ENCODE measurements around the gene MATR3.

Gene MATR3

GRCh38 chr5:139283252-139284166 lies 10.0 kb upstream of the MATR3 start:
- ATAC-seq (no peak), DNase-seq (no peak)
- Mint-ChIP-seq H3K27ac (no peak overlapping the region), H3K4me3 (no peak overlapping the region), H3K27me3 (no peaks in the 10 kb centered on the region), H3K4me1 (peaks cover 23% of the 10 kb centered on the region), H3K9me3 (no peaks in the 10 kb centered on the region)

- H3K27ac Mint-ChIP-seq, result no peak overlapping the region
- H3K4me1 Mint-ChIP-seq, result peaks cover 15% of the 10 kb centered on the region
- ATAC-seq (no peak), DNase-seq (no peak)
- H3K27me3 Mint-ChIP-seq, result no peaks in the 10 kb centered on the region
- H3K9me3 Mint-ChIP-seq, result no peaks in the 10 kb centered on the region
- no peak overlapping the region for H3K4me3 Mint-ChIP-seq
Observed at GRCh38 chr5:139284295-139284694, 9.2 kb upstream of the MATR3 start.

GRCh38 chr5:139285651-139286392 lies 7.7 kb upstream of the MATR3 start:
- no peaks in the 10 kb centered on the region for H3K27me3 Mint-ChIP-seq
- H3K4me3 Mint-ChIP-seq, result no peak overlapping the region
- no peak for DNase-seq
- no peaks in the 10 kb centered on the region for H3K9me3 Mint-ChIP-seq
- ATAC-seq, result no peak
- peaks cover 1% of the 10 kb centered on the region for H3K4me1 Mint-ChIP-seq
- H3K27ac Mint-ChIP-seq, result peak overlapping the region in 1 of 2 donors; percentile 43

- no peak for DNase-seq
- no peak overlapping the region for H3K27ac Mint-ChIP-seq
Observed at GRCh38 chr5:139287890-139288635, 5.5 kb upstream of the MATR3 start.

DNA sequence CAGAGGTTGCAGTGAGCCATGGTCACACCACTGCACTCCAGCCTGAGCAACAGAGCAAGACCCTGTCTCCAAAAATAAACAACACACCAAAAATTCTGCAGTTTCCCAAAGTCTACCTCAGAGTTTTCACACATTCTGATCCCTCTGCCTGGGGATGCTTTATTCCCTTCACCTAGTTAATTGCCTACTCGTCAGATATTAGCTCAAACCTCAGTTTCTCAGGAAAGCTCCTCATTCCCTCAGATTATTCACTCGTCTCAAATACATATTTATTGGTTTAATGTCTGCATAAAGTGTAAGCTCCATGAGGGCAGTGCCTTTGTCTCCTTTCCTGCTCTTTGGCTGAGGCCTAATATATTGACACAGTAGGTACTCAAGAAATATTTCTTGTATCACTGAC lies 2.5 kb upstream of the MATR3 start:
- Mint-ChIP-seq H3K4me3 (no peak overlapping the region), H3K27ac (no peak overlapping the region), H3K9me3 (no peaks in the 10 kb centered on the region), H3K4me1 (peaks cover 18% of the 10 kb centered on the region), H3K27me3 (no peaks in the 10 kb centered on the region)
- no peak for DNase-seq
- no peak for ATAC-seq

More at GRCh38 chr5:139287890-139288635, 5.5 kb upstream of the MATR3 start:
- Mint-ChIP-seq H3K4me3 (no peak overlapping the region), H3K4me1 (peaks cover 4% of the 10 kb centered on the region), H3K9me3 (no peaks in the 10 kb centered on the region), H3K27me3 (no peaks in the 10 kb centered on the region)
- peak; percentile 66 for ATAC-seq

DNA sequence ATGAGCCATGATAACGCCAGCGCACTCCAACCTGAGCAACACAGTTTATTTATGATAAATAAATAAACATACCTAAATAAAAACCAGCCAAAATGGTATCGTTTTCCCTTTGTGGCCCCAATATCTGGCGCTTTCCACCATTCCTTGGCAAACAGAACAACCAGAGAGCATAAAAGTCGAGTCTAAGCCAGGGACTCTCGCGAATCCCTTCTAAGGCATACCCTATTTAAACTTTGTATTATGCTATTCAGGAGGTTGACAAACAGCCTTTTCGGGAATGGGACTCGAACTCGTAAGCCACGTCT lies 386 bp upstream of the MATR3 start:
- Mint-ChIP-seq H3K27ac (peak overlapping the region; percentile 98 to 100), H3K4me3 (peak overlapping the region; percentile 96 to 98), H3K9me3 (no peaks in the 10 kb centered on the region), H3K4me1 (peaks cover 39% of the 10 kb centered on the region), H3K27me3 (no peaks in the 10 kb centered on the region)
- DNase-seq (no peak), ATAC-seq (no peak)

DNA sequence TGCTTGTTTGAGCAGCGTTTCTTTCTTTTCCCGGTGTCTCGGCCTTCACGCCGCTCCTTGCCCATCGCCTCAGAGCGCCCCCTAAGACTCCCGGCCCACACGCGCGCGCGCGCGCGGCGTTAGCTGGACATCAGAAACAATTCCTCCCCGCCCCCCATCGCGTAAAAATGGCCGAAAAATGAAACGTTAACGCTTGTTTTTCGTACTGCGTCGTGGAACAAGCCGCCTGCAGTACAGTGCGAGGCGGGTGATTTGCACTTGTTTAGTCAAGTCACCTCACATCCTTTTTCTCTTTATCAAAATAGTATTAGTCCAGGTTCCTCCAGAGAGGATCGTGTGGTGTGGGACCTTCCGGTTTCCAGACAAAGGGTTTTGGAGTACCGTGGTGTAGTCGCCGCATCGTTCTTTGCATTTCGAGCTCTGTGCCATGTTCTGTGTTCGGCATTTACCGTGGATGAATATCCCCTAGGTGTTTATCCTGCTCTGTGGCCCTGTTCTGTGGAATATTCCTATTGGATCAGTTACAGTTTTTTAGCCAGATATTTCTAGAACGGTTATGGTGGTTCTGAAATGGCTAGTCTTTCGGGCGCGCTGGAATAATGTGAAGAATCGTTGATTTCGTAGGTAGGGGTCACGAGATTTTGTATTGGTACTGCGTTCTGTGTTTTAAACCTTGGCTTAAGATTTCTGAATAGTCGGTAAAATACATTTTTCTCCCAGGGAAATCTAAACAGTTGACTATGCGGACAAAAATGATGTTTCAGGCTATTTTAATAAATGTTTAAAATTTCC lies 1.0 kb downstream of the MATR3 start:
- ATAC-seq (peak; percentile 21), DNase-seq (peak; percentile 57 to 59)
- Mint-ChIP-seq H3K27ac (peak overlapping the region; percentile 98 to 100), H3K27me3 (no peaks in the 10 kb centered on the region), H3K4me1 (peaks cover 53% of the 10 kb centered on the region), H3K4me3 (peak overlapping the region; percentile 96 to 98), H3K9me3 (no peaks in the 10 kb centered on the region)

GRCh38 chr5:139295346-139296057 lies 2.0 kb downstream of the MATR3 start:
- DNase-seq (peak in 1 of 2 donors; percentile 20), ATAC-seq (no peak)
- Mint-ChIP-seq H3K9me3 (no peaks in the 10 kb centered on the region), H3K27ac (peak overlapping the region; percentile 98 to 100), H3K4me1 (peaks cover 60% of the 10 kb centered on the region), H3K4me3 (peak overlapping the region; percentile 96 to 98), H3K27me3 (no peaks in the 10 kb centered on the region)

DNA sequence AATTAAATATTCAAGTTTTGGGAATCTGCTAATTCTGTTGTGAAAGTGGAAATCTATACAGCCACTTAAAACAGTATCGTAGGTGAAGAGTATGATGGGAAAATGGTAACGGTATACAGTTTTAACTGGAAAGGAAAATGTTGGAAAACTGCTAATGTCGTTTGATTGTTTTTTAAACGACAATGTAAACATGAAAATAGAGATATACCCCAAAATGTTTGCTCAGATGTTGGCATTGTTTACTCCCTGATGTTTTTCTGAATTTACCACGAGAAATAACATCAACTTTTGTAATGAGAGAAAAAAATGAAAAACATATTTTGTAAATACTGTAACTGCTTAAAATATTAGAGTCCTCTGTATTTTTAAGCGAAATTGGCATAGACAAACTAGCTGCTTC lies 2.7 kb downstream of the MATR3 start:
- Mint-ChIP-seq H3K4me1 (peaks cover 66% of the 10 kb centered on the region), H3K27ac (no peak overlapping the region), H3K27me3 (no peaks in the 10 kb centered on the region), H3K9me3 (no peaks in the 10 kb centered on the region), H3K4me3 (peak overlapping the region in 1 of 2 donors; percentile 96)
- DNase-seq (no peak), ATAC-seq (no peak)

DNA sequence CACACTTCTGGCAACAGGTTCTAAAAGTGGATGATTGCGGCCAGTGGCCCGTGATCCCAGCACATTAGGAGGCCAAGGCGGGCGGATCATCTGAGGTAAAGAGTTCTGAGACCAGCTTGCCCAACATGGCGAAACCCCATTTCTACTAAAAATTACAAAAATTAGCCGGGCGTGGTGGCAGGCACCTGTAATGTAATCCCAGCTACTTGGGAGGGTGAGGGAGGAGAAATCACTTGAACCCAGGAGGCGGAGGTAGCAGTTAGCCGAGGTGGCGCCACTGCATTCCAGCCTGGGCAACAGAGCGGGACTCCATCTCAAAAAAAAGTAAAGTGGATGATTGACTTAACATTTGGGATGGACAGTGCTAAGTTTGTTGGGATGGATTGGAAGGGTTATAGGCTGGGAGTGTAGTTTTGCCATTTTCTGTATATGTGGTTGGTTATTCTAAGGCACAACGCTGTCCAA lies 3.4 kb downstream of the MATR3 start:
- DNase-seq (no peak), ATAC-seq (no peak)
- no peaks in the 10 kb centered on the region for H3K27me3 Mint-ChIP-seq
- H3K27ac Mint-ChIP-seq, result peak overlapping the region in 1 of 2 donors; percentile 21
- H3K4me3 Mint-ChIP-seq, result peak overlapping the region; percentile 66
- H3K9me3 Mint-ChIP-seq, result no peaks in the 10 kb centered on the region
- H3K4me1 Mint-ChIP-seq, result peaks cover 73% of the 10 kb centered on the region

DNA sequence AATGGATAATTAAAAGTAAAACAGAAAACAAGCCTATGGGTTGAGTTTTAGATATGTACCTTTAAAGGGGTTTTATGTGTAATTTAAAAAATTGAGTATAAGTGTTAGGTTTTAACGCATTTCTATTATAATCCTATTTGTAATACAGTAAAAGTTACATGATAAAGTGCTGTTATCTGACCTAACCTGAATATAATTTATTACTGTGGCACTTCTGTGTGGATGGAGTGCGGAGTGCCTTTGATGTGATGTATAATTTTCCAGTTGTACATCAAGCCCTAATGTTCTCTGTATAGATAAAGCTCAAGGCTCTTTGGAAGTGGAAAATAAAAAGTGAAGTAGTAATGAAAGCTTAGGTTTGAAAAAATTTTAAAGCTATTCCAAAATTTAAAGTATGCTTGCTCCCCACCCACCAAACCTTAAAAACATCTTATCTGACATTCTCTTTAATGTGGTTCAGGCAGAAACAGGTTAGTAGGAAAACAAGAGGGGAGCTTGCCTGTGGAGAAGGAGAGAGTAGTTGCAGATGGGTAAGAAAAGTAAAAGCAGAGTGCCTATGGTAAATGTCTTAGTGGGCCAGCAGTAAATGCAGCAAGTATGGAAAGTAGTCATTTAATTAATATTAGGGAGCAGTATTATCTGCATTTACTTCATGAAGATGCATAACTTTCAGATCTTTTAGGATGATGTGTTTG lies 4.0 kb downstream of the MATR3 start:
- Mint-ChIP-seq H3K27ac (peak overlapping the region in 1 of 2 donors; percentile 20), H3K27me3 (no peaks in the 10 kb centered on the region), H3K4me3 (peak overlapping the region; percentile 14 to 38), H3K4me1 (peaks cover 80% of the 10 kb centered on the region), H3K9me3 (no peaks in the 10 kb centered on the region)
- ATAC-seq (no peak), DNase-seq (no peak)

DNA sequence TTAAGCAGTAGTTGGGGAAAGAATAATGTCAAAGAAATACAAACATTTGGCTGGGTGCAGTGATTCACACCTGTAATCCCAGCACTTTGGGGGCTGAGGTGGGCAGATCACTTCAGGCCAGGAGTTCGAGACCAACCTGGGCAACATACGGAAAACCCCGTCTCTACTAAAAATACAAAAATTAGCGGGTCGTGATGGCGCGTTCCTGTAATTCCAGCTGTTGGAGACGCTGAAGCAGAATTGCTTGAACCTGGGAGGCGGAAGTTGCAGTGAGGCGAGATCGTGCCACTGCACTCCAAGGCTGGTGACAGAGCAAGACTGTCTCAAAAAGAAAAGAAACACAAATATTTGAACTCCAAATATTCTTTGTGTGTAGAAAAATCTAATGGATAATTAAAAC lies 4.7 kb downstream of the MATR3 start:
- H3K4me1 Mint-ChIP-seq, result peaks cover 81% of the 10 kb centered on the region
- H3K9me3 Mint-ChIP-seq, result no peaks in the 10 kb centered on the region
- peak overlapping the region in 1 of 2 donors; percentile 85 for H3K27ac Mint-ChIP-seq
- no peak for ATAC-seq
- DNase-seq, result no peak
- peak overlapping the region; percentile 14 to 38 for H3K4me3 Mint-ChIP-seq
- no peaks in the 10 kb centered on the region for H3K27me3 Mint-ChIP-seq

DNA sequence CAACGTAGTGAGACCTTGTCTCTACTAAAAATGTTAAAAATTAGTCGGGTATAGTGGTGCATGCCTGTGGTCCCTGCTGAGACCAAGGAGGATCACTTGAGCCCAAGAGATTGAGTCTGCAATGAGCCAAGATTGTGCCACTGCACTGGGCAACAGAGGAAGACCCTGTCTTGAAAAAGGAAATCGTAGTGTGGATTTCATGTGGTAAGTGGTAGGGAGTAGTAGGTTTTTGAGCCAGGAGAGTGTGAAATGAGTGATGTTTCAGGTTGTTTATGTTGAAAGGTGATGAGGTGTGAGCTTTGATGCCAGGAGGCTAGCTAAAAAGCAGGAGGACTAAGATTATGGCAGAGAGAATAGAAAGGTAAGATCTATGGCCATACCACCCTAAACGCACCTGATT lies 5.9 kb downstream of the MATR3 start:
- Mint-ChIP-seq H3K9me3 (no peaks in the 10 kb centered on the region), H3K27ac (peak overlapping the region; percentile 1 to 10), H3K27me3 (no peaks in the 10 kb centered on the region), H3K4me3 (peak overlapping the region; percentile 14 to 38), H3K4me1 (peaks cover 91% of the 10 kb centered on the region)
- DNase-seq (no peak), ATAC-seq (peak; percentile 91)

All from stimulated activated naive CD8-positive, alpha-beta T cell treated with anti-CD3 and anti-CD28 coated beads, Interleukin-15, amount 100 ng/mL, for 72 hours (primary cell).